Endothelial cell of umbilical vein (primary cell): ENCODE measurements around the gene NTSR1. TPM values are rescaled to one million over a fixed set of nuclear protein-coding genes. Genes with fewer than 3 reads are reported as not detected.

Experiments
- BruUV-seq: library from RNA; stranded (reverse); fragments of 400-500 nt; replicated peaks from 2 replicates; lab custom pipeline; 2021; lab: Mats Ljungman, UMichigan
- CTCF ChIA-PET: fragments of 300-600, 350-600 bp; sonication (Branson Sonifier 250); formaldehyde crosslinking; loops from one replicate; lab custom pipeline; 2021; ENCODE audit warnings: antibody characterized with exemption, inconsistent platforms; lab: Charles Lee
- POLR2A ChIA-PET: fragments of 300-600, 350-600 bp; sonication (Branson Sonifier 250); formaldehyde crosslinking; loops from one replicate; lab custom pipeline; 2021; ENCODE audit warnings: antibody characterized with exemption, inconsistent platforms; lab: Charles Lee
- DNase-seq: peaks from one replicate; pipeline ENCODE4 v3.0.0-alpha.2; 2011; ENCODE audit warnings: low read depth, low spot score
- FAIRE-seq: peaks from 2 replicates; lab custom pipeline; 2011; peaks lifted over from hg19 to GRCh38; lab: Jason Lieb, UNC
- H2AFZ ChIP-seq: 2 replicates; pipeline ENCODE4 v1.6.0; 2012; ENCODE audit warnings: low read depth, low read length, control low read depth, inconsistent platforms
- H3K27ac ChIP-seq: 2 replicates; pipeline ENCODE4 v1.5.1; 2011; ENCODE audit warnings: low read depth, mild to moderate bottlenecking, control low read depth, low read length, moderate library complexity; ENCODE audit not compliant: insufficient read depth
- H3K27me3 ChIP-seq, 2 experiments: 2 replicates each; pipeline versions ENCODE4 v1.6.0 to v1.6.1; 2011; ENCODE audit warnings: low read length in 2 of 2, mixed read lengths in 1 of 2; ENCODE audit not compliant: control insufficient read depth in 2 of 2, insufficient read depth in 2 of 2
- H3K36me3 ChIP-seq, 2 experiments: 2 replicates in 1 of 2; 3 replicates in 1 of 2; pipeline ENCODE4 v1.5.1; 2011; ENCODE audit warnings: low read length in 2 of 2, mild to moderate bottlenecking in 1 of 2, moderate library complexity in 1 of 2; ENCODE audit not compliant: control insufficient read depth in 2 of 2, insufficient read depth in 2 of 2; ENCODE audit errors: extremely low read depth in 1 of 2
- H3K4me1 ChIP-seq: 3 replicates; pipeline ENCODE4 v1.5.1; 2011; ENCODE audit warnings: mild to moderate bottlenecking, low read length; ENCODE audit not compliant: control insufficient read depth, insufficient read depth; ENCODE audit errors: extremely low read depth
- H3K4me2 ChIP-seq: 2 replicates; pipeline ENCODE4 v1.6.1; 2011; ENCODE audit warnings: low read length, control low read depth, mixed read lengths; ENCODE audit not compliant: insufficient read depth
- H3K4me3 ChIP-seq, 3 experiments: fragments of 200-600 bp in 1 of 3; sonication (generic), shearing (Covaris generic) in 1 of 3; replicated peaks in 1 of 3; 2 replicates each; pipeline ENCODE4 v1.5.1; 2011 to 2016; ENCODE audit warnings: control low read depth in 3 of 3, low read length in 3 of 3, mild to moderate bottlenecking in 2 of 3, inconsistent platforms in 1 of 3, low read depth in 1 of 3, moderate library complexity in 1 of 3; ENCODE audit not compliant: insufficient read depth in 1 of 3
- H3K79me2 ChIP-seq: 2 replicates; pipeline ENCODE4 v1.6.0; 2012; ENCODE audit warnings: low read length, inconsistent platforms; ENCODE audit not compliant: control insufficient read depth, insufficient read depth
- H3K9ac ChIP-seq: replicated peaks from 2 replicates; pipeline ENCODE3; 2011; ENCODE audit warnings: low read length, control low read depth; ENCODE audit not compliant: insufficient read depth; ENCODE audit errors: extremely low read depth
- H3K9me1 ChIP-seq: replicated peaks from 3 replicates; pipeline ENCODE4 v1.6.0; 2011; ENCODE audit warnings: mild to moderate bottlenecking, low read length; ENCODE audit not compliant: control insufficient read depth, insufficient read depth; ENCODE audit errors: extremely low read depth
- H3K9me3 ChIP-seq: replicated peaks from 2 replicates; pipeline ENCODE4 v1.5.1; 2012; ENCODE audit warnings: low read length, inconsistent platforms; ENCODE audit not compliant: control insufficient read depth, insufficient read depth
- H4K20me1 ChIP-seq: replicated peaks from 2 replicates; pipeline ENCODE3; 2011; ENCODE audit warnings: mild to moderate bottlenecking, low read length; ENCODE audit not compliant: control insufficient read depth, insufficient read depth; ENCODE audit errors: extremely low read depth
- EZH2 ChIP-seq: IDR thresholded peaks from 2 replicates; pipeline ENCODE4 v1.6.1; 2012; ENCODE audit warnings: borderline replicate concordance, low read depth, mild to moderate bottlenecking, moderate library complexity, low read length, inconsistent platforms; ENCODE audit not compliant: severe bottlenecking
- FOS ChIP-seq: IDR thresholded peaks from 2 replicates; pipeline ENCODE4 v1.6.1; 2011; ENCODE audit warnings: mild to moderate bottlenecking, low read length, moderate library complexity, borderline replicate concordance; ENCODE audit not compliant: insufficient read depth
- GATA2 ChIP-seq: IDR thresholded peaks from 2 replicates; pipeline ENCODE4 v1.7.0; 2011; ENCODE audit warnings: low read depth, mild to moderate bottlenecking, moderate library complexity, mixed read lengths, low read length; ENCODE audit not compliant: insufficient read length, insufficient read depth
- JUN ChIP-seq: IDR thresholded peaks from 2 replicates; pipeline ENCODE4 v1.6.1; 2011; ENCODE audit warnings: borderline replicate concordance, low read depth; ENCODE audit not compliant: insufficient read length, insufficient read depth
- MYC ChIP-seq: IDR thresholded peaks from one replicate; pipeline ENCODE4 v1.6.1; 2011; ENCODE audit warnings: mild to moderate bottlenecking, low read depth, low read length
- POLR2A ChIP-seq: IDR thresholded peaks from 2 replicates; pipeline ENCODE4 v1.6.1; 2012; ENCODE audit warnings: low read depth, mild to moderate bottlenecking, control low read depth, low read length
- POLR2AphosphoS5 ChIP-seq: IDR thresholded peaks from 2 replicates; pipeline ENCODE4 v1.6.1; 2012; ENCODE audit warnings: low read depth, mild to moderate bottlenecking, control low read depth, low read length, moderate library complexity; ENCODE audit not compliant: insufficient read depth
- dilution Hi-C: fragments of 300-500 bp; cut with MboI; formaldehyde crosslinking; loops from one replicate; pipeline ENCODE4 v1.15.0; 2019; ENCODE audit warnings: low sequenced_read_pairs; ENCODE audit not compliant: extremely low pct_ligation_motif_present
- intact Hi-C: fragments of 100-400 bp; cut with micrococcal nuclease; formaldehyde crosslinking; loops from one replicate; pipeline ENCODE4 v1.10.0; 2022
- polyA plus RNA-seq, 4 experiments: library from polyadenylated mRNA; depleted of rRNA in 3 of 4; stranded (reverse) in 3 of 4; unstranded in 1 of 4; fragments of >200 nt; gene quantifications; 2 replicates each; pipeline versions ENCODE4 v1.2.1 to v1.2.3, GENCODE V29; 2011 to 2012; ENCODE audit warnings: missing spikeins in 1 of 4
- total RNA-seq: library from RNA; stranded (reverse); gene quantifications from 2 replicates; pipeline ENCODE4 v1.2.3, GENCODE V29; 2021
- TF ChIP-seq, protein P1 (sequence below): IDR thresholded peaks from 2 replicates; pipeline ENCODE4 v1.6.1; 2011; ENCODE audit not compliant: insufficient read depth, insufficient read length
- TF ChIP-seq, protein P2 (sequence below), 2 donors: IDR thresholded peaks; 1 replicate in 1 of 2; 2 replicates in 1 of 2; pipeline ENCODE4 v1.5.1; 2011; ENCODE audit warnings: low read length in 2 of 2, mild to moderate bottlenecking in 2 of 2, moderate library complexity in 2 of 2, control low read depth in 1 of 2, inconsistent platforms in 1 of 2, low read depth in 1 of 2; ENCODE audit not compliant: insufficient read depth in 1 of 2; ENCODE audit errors: extremely low read depth in 1 of 2

Gene NTSR1
- total and polyA plus RNA-seq, 2 donors (not counting 3 experiments of a cell fraction or from before 2014, with no cell fraction given), result 0.14 to 2.1 TPM

DNA sequence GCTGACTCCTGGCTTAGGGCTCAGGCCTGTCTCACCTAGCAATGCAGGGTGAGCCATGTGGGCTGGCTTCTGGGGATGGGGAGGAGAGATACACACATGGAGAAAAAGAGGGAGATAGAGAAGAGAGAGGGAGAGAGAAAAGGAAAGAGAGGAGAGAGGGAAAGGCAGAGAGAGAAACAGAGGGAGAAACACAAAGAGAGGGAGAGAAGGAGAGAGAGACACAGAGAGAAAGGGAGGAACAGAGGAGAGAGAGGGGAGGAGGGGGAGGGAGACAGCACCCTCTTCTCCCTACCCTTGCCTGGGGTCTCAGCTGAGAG, 24.8 kb downstream of the NTSR1 start:
- Histone ChIP-seq H3K36me3 (no peaks in the 10 kb centered on the region), H3K9me1 (no peaks in the 10 kb centered on the region), H3K4me1 (no peaks in the 10 kb centered on the region), H3K9me3 (no peaks in the 10 kb centered on the region), H3K9ac (no peak overlapping the region), H3K27ac (no peak overlapping the region), H3K4me2 (no peak overlapping the region), H4K20me1 (no peaks in the 10 kb centered on the region), H2AFZ (no peak overlapping the region), H3K79me2 (no peaks in the 10 kb centered on the region), H3K27me3 (peaks cover 0 to 2% of the 10 kb centered on the region in 2 experiments), H3K4me3 (no peak overlapping the region)
- POLR2A ChIA-PET, result no interaction called here
- CTCF ChIA-PET, result no interaction called here
- intact Hi-C loops (no loop called here), dilution Hi-C loops (no loop called here)
- TF ChIP-seq MYC (no peak), FOS (no peak), EZH2 (no peak)
- BruUV-seq, result no TSS peak
- FAIRE-seq, result no peak
- no peak for DNase-seq

DNA sequence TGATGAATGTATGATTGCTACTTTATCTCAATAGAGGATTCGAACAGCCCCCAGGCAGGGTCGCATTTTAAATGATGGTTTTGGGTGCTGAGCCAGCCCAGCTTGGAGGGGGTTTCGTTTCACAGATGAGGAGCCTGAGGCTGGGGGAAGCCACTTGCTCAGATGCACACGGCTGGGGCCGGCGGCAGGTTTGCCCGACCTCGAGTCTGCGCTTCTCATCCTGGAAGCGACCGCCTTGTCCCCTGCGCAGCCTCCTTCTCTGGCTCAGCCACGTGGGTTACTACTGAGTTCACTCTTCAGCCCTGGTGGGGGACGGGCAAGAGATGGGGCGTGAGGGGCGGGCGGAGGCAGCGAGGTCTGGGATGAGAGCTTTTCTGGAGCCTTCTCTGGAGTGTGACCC, 25.3 kb downstream of the NTSR1 start:
- intact Hi-C loops, result no loop called here
- POLR2A ChIA-PET, result no interaction called here
- no peak for FAIRE-seq

More for the DNA sequence above, 25.3 kb downstream of the NTSR1 start:
- DNase-seq, result no peak
- H3K27me3 ChIP-seq, result peaks cover 0 to 2% of the 10 kb centered on the region in 2 experiments
- no peak overlapping the region for H3K9ac ChIP-seq
- H3K9me3 ChIP-seq, result no peaks in the 10 kb centered on the region
- peaks cover 2% of the 10 kb centered on the region for H3K4me1 ChIP-seq
- H3K9me1 ChIP-seq, result no peaks in the 10 kb centered on the region
- no peaks in the 10 kb centered on the region for H3K79me2 ChIP-seq
- no peak overlapping the region for H3K4me2 ChIP-seq
- dilution Hi-C loops, result no loop called here
- no peak overlapping the region for H3K27ac ChIP-seq
- no peak overlapping the region for H2AFZ ChIP-seq
- no TSS peak for BruUV-seq
- H4K20me1 ChIP-seq, result no peaks in the 10 kb centered on the region
- TF ChIP-seq, protein P1, sequence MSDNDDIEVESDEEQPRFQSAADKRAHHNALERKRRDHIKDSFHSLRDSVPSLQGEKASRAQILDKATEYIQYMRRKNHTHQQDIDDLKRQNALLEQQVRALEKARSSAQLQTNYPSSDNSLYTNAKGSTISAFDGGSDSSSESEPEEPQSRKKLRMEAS, result no peak
- TF ChIP-seq JUN, result no peak
- no peak for TF ChIP-seq GATA2
- no peak for TF ChIP-seq MYC
- TF ChIP-seq EZH2, result no peak
- no peak for TF ChIP-seq POLR2A
- TF ChIP-seq, protein P2, sequence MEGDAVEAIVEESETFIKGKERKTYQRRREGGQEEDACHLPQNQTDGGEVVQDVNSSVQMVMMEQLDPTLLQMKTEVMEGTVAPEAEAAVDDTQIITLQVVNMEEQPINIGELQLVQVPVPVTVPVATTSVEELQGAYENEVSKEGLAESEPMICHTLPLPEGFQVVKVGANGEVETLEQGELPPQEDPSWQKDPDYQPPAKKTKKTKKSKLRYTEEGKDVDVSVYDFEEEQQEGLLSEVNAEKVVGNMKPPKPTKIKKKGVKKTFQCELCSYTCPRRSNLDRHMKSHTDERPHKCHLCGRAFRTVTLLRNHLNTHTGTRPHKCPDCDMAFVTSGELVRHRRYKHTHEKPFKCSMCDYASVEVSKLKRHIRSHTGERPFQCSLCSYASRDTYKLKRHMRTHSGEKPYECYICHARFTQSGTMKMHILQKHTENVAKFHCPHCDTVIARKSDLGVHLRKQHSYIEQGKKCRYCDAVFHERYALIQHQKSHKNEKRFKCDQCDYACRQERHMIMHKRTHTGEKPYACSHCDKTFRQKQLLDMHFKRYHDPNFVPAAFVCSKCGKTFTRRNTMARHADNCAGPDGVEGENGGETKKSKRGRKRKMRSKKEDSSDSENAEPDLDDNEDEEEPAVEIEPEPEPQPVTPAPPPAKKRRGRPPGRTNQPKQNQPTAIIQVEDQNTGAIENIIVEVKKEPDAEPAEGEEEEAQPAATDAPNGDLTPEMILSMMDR (IDR thresholded peaks at IDR 0.05; ENCODE audit: extremely low read depth in 1 of 2, insufficient read depth in 1 of 2, low read depth in 1 of 2, low read length in 2 of 2), result no peak
- no peak for TF ChIP-seq POLR2AphosphoS5
- TF ChIP-seq FOS, result no peak
- CTCF ChIA-PET, result interaction anchor here (0.9 to 1.6 kb wide), 2 partner anchors 11 to 57 kb away, joined by 3 to 5 read pairs; no protein-coding TSS in a partner anchor
- no peak overlapping the region for H3K4me3 ChIP-seq
- H3K36me3 ChIP-seq, result no peaks in the 10 kb centered on the region
